SU-DHL-6 (cell line): ENCODE results near the gene C16orf95.

Source experiments
- EZH2phosphoT487 ChIP-seq: fragments of 200-600 bp; sonication (generic), shearing (Covaris generic); conservative IDR thresholded peaks from 2 replicates; pipeline ENCODE4 v1.6.1; 2018; ENCODE audit warnings: mild to moderate bottlenecking, antibody characterized with exemption, low read length, moderate library complexity, mixed read lengths
- TF ChIP-seq, protein P1 (sequence below): fragments of 200-600 bp; sonication (generic); IDR thresholded peaks from one replicate; pipeline ENCODE4 v1.5.1; 2017; ENCODE audit warnings: antibody characterized with exemption, mild to moderate bottlenecking, low read length, moderate library complexity; ENCODE audit not compliant: insufficient read depth, poor library complexity, severe bottlenecking

DNA sequence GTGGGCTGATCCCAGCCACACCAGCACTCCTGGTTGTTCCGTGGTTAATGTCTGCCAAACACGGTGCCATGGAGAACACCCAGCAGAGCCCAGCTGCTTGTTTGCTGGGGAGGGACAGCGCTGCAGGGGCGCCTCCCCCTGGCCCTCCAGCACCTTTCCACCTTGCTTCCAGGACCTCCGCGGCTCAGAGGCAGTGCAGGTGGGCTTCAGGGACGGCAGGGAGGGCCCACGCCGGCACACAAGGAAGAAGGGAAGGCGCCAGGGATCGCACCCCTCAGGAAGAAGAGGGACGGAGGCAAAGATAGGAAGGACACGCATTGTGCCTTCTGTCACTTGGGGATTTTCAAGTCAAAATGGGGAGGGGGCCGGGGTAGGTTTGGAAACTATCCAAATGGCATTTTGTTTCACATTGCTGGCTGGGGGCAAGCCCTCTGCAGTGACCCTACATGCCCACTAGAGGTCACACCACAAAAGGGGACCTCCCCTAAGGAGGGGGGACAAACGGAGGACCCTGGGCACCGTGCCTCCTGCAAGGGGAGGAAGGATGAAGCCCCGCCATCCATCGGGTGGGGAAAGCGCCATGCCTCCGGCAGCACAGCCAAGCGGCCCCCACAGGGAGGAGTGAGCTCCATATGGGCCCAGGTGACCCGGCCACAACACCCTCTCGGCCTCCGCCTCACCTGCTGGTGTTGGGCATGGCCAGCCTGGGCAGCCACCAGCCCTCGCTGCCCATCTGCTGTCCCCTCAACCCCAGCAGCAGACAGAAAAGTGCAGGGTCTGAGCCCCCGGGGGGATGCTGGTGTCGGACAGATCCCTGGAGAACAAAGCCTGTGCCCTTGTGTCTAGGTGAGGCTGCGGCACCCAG lies 7.5 kb upstream of the C16orf95 start:
- TF ChIP-seq, protein P1, sequence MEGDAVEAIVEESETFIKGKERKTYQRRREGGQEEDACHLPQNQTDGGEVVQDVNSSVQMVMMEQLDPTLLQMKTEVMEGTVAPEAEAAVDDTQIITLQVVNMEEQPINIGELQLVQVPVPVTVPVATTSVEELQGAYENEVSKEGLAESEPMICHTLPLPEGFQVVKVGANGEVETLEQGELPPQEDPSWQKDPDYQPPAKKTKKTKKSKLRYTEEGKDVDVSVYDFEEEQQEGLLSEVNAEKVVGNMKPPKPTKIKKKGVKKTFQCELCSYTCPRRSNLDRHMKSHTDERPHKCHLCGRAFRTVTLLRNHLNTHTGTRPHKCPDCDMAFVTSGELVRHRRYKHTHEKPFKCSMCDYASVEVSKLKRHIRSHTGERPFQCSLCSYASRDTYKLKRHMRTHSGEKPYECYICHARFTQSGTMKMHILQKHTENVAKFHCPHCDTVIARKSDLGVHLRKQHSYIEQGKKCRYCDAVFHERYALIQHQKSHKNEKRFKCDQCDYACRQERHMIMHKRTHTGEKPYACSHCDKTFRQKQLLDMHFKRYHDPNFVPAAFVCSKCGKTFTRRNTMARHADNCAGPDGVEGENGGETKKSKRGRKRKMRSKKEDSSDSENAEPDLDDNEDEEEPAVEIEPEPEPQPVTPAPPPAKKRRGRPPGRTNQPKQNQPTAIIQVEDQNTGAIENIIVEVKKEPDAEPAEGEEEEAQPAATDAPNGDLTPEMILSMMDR, result peak; percentile 87
- no peak for TF ChIP-seq EZH2phosphoT487
